HL-60 (cell line): ENCODE measurements around the gene C2orf92.
"Not testable (repeated sequence)": the region's sequence is repeated elsewhere in the genome, so short reads cannot be mapped to it uniquely, and the experiment has no call there.

ENCODE experiments used
- DNase-seq, 2 experiments: peaks; one replicate each; pipeline ENCODE4 v3.0.0-alpha.2; 2010 to 2020; ENCODE audit warnings: low read depth in 1 of 2, low spot score in 1 of 2
- H3K27ac ChIP-seq: fragments of 250-450 bp; sonication (Bioruptor Pico); replicated peaks from 2 replicates; pipeline ENCODE4 v1.5.1; 2020; ENCODE audit warnings: mild to moderate bottlenecking, moderate library complexity
- H3K27me3 ChIP-seq: fragments of 250-450 bp; sonication (Bioruptor Pico); 2 replicates; pipeline ENCODE4 v1.5.1; 2021; ENCODE audit warnings: mild to moderate bottlenecking, moderate library complexity; ENCODE audit not compliant: insufficient read depth, poor library complexity, severe bottlenecking
- H3K4me3 ChIP-seq: replicated peaks from 2 replicates; pipeline ENCODE4 v1.5.1; 2011; ENCODE audit warnings: mild to moderate bottlenecking, control low read depth, low read length; ENCODE audit not compliant: insufficient read depth
- GABPA ChIP-seq: IDR thresholded peaks from 2 replicates; pipeline ENCODE4 v1.6.1; 2012; ENCODE audit warnings: low read depth
- POLR2AphosphoS5 ChIP-seq: IDR thresholded peaks from 2 replicates; pipeline ENCODE4 v1.6.1; 2012; ENCODE audit warnings: low read depth
- REST ChIP-seq: IDR thresholded peaks from 2 replicates; pipeline ENCODE4 v1.6.1; 2012; ENCODE audit warnings: low read depth; ENCODE audit not compliant: insufficient replicate concordance
- SPI1 ChIP-seq: IDR thresholded peaks from 2 replicates; pipeline ENCODE4 v1.6.1; 2012; ENCODE audit warnings: low read depth, mild to moderate bottlenecking, borderline replicate concordance
- long read RNA-seq: library from polyadenylated mRNA; unstranded; transcript quantifications from one replicate; pipeline ENCODE4 v2.0.0, GENCODE V29; 2020
- TF ChIP-seq, protein P1 (sequence below): IDR thresholded peaks from one replicate; pipeline ENCODE4 v1.5.1; 2011; ENCODE audit warnings: low read length, control low read depth, inconsistent platforms; ENCODE audit not compliant: insufficient read depth

C2orf92 gene
- long read RNA-seq, partial matches to known transcripts: 0 of 1 reads
- long read RNA-seq, other reads (novel, unspliced or antisense): 1 of 1 reads

DNA sequence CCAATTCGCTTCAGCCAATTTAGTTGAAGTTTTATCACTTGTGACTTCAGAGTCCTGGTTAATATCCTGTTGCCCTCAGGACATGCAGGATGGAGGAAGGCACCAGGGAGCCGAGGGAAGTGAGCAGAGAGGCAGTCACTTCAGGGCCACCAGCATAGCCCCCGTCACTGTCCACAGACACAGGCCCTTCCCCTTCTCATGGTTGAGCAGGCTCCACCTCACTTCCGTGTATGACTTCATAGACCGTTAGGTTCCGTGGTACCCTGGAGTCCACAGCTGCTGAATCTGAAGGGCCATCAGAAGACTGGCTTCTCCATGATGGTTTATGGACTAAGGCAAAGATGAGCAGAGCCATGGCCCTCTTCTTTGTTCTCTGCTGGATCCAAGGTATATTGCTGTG, at the start of gene C2orf92:
Gene C2orf92 (plus strand): TSS at position 266 of the 400 bp plus-strand sequence. CDS start 76 bp downstream, at position 342.
- no peak for TF ChIP-seq REST
- H3K27ac ChIP-seq: no peak within 1 kb of the TSS

GRCh38 chr2:97620492-97620891, 49.0 kb upstream of the C2orf92 start:
- not testable (repeated sequence) for H3K27ac ChIP-seq, H3K4me3 ChIP-seq, H3K27me3 ChIP-seq, DNase-seq

More for the DNA sequence above, at the start of gene C2orf92:
- no peak within 1 kb of the TSS for H3K4me3 ChIP-seq
- no peaks in the 10 kb centered on the region for H3K27me3 ChIP-seq
- DNase-seq: no peak

DNA sequence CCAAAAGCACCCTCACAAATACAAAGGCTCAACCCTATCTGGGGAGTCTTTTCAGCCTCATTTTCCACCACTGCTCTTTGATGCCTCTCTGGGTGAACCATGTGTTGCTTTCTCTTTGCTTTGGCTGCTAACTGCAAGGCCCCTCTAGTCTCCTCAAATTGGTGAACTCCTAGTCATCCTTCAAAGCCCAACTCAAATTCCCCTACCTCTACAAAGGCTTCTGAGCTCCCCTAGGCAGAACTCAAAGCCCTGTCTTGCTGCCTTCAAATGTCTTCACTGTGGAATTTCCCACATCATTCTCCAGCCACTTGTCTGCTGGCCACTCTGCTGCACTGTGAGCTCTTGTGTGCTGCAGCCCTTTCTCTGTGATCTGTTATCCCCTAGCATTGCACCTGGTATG, 46.5 kb upstream of the C2orf92 start:
- not testable (repeated sequence) for DNase-seq, H3K27me3 ChIP-seq, H3K4me3 ChIP-seq, H3K27ac ChIP-seq

DNA sequence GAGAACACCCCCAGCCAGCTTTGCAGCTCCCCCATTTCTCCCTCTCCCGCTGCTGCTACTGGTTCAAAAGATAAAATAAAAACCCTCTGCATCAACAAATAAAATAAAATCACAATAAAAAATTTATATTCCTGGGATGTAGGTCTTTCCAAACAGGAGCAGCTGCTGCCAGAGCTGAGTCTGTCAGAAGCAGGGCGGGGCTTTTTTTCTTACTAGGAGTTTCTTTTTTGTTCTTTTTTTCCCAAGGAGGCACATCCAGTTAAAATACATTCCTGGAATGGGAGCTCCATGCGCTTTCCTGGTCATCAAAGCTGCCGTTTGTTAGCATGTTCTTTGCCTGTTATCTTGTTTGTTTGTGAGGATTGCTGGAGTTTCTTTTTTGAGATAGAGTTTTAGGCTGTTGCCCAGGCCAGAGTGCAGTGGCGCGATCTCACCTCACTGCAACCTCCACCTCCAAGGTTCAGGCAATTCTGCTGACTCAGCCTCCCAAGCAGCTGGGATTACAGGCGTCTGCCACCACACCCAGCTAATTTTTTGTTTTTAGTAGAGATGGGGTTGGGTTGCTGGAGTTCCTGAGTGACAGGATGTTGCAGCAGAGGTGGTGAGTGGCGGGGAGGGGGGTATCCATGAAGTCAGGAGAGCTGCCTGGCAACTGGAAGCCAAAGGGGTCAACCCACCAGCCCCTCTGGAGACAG, 44.0 kb upstream of the C2orf92 start:
- H3K27ac ChIP-seq, DNase-seq, H3K4me3 ChIP-seq, H3K27me3 ChIP-seq: not testable (repeated sequence)

DNA sequence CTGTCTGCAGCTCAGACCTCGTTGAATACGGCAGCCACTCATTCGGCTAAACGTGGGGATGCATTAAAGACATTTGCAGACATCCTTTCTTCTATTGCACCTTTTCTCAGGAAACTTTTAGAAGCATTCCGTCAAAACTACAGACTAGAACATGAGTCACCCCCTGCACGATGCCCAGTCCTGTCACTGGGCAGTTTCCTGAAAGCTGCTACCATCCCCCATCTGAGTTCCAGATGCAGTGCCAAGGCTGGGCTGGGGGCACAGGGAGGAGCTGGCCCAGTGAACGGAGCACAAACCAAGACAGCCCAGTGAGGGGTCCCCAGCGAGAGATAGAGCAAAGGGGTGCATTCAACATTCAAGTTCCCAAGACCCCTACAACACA, 43.5 kb upstream of the C2orf92 start:
- not testable (repeated sequence) for H3K4me3 ChIP-seq, DNase-seq, H3K27me3 ChIP-seq, H3K27ac ChIP-seq

GRCh38 chr2:97644023-97644717, 25.3 kb upstream of the C2orf92 start:
- no peak for DNase-seq
- no peaks in the 10 kb centered on the region for H3K27me3 ChIP-seq
- no peak overlapping the region for H3K27ac ChIP-seq
- H3K4me3 ChIP-seq: no peak overlapping the region
- TF ChIP-seq POLR2AphosphoS5: no peak
- no peak for TF ChIP-seq SPI1
- no peak for TF ChIP-seq REST
- TF ChIP-seq, protein P1, sequence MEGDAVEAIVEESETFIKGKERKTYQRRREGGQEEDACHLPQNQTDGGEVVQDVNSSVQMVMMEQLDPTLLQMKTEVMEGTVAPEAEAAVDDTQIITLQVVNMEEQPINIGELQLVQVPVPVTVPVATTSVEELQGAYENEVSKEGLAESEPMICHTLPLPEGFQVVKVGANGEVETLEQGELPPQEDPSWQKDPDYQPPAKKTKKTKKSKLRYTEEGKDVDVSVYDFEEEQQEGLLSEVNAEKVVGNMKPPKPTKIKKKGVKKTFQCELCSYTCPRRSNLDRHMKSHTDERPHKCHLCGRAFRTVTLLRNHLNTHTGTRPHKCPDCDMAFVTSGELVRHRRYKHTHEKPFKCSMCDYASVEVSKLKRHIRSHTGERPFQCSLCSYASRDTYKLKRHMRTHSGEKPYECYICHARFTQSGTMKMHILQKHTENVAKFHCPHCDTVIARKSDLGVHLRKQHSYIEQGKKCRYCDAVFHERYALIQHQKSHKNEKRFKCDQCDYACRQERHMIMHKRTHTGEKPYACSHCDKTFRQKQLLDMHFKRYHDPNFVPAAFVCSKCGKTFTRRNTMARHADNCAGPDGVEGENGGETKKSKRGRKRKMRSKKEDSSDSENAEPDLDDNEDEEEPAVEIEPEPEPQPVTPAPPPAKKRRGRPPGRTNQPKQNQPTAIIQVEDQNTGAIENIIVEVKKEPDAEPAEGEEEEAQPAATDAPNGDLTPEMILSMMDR: no peak
- TF ChIP-seq GABPA: no peak
